Astrocyte of the cerebellum (primary cell): Measurements from ENCODE around the gene JPT1.

Source experiments
- DNase-seq: peaks from one replicate; pipeline ENCODE4 v3.0.0-alpha.2; 2011; ENCODE audit warnings: low read depth
- H3K4me3 ChIP-seq: 2 replicates; pipeline ENCODE4 v1.5.1; 2011; ENCODE audit warnings: mild to moderate bottlenecking, low read depth, low read length, moderate library complexity
- in situ Hi-C: cut with HindIII; loops from 2 replicates; pipeline ENCODE4 v1.10.0; 2017; ENCODE audit warnings: low sequenced_read_pairs
- TF ChIP-seq, protein P1 (sequence below): IDR thresholded peaks from 2 replicates; pipeline ENCODE4 v1.5.1; 2012; ENCODE audit warnings: low read length, low read depth, moderate library complexity, mild to moderate bottlenecking; ENCODE audit errors: missing control alignments

Gene JPT1

DNA sequence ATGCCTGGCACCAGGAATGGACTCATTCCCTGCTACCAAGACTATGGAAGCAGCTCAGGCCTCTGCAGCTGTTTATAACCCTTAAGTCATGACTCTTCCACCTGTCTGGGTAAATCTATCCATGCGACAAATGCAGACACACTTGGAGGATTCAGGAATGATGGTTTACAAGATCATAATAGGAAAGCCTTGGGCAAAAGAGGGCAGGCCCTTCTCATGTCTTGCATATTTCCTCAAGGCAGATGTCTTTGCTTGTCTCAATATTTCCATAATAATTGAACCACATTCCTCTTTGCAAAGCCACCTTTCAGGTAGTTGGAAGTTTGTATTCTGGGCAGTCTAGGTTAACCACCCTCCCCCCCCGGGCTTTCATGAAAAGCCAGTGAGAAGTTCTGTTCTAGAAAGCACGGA lies 884 bp upstream of the JPT1 start:
- DNase-seq: no peak
- TF ChIP-seq, protein P1, sequence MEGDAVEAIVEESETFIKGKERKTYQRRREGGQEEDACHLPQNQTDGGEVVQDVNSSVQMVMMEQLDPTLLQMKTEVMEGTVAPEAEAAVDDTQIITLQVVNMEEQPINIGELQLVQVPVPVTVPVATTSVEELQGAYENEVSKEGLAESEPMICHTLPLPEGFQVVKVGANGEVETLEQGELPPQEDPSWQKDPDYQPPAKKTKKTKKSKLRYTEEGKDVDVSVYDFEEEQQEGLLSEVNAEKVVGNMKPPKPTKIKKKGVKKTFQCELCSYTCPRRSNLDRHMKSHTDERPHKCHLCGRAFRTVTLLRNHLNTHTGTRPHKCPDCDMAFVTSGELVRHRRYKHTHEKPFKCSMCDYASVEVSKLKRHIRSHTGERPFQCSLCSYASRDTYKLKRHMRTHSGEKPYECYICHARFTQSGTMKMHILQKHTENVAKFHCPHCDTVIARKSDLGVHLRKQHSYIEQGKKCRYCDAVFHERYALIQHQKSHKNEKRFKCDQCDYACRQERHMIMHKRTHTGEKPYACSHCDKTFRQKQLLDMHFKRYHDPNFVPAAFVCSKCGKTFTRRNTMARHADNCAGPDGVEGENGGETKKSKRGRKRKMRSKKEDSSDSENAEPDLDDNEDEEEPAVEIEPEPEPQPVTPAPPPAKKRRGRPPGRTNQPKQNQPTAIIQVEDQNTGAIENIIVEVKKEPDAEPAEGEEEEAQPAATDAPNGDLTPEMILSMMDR: no peak
- in situ Hi-C loops: no loop called here
- no peak overlapping the region for H3K4me3 ChIP-seq

DNA sequence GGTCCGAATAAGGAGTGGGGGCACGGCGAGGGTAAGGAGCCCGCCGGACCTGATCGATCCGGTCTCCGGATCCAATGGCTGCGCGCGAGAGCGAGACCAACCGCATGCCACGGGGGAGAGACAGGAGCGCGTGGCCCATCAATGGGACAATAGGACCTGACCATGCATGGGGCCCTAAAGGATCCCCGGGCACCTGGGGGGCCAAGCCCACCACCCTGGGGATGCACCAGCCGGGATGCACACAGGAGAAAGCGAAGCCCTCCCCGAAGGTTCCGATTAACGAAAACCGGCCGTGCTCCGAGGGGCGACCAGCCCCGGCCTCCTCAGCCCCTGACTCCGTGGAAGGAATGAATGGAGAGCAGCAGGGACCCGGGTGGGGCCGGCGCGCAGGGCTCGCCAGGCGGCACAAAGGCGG lies 525 bp downstream of the JPT1 start:
- DNase-seq: no peak
- in situ Hi-C loops: no loop called here
- TF ChIP-seq, protein P1: no peak
- H3K4me3 ChIP-seq: peak overlapping the region; percentile 95

DNA sequence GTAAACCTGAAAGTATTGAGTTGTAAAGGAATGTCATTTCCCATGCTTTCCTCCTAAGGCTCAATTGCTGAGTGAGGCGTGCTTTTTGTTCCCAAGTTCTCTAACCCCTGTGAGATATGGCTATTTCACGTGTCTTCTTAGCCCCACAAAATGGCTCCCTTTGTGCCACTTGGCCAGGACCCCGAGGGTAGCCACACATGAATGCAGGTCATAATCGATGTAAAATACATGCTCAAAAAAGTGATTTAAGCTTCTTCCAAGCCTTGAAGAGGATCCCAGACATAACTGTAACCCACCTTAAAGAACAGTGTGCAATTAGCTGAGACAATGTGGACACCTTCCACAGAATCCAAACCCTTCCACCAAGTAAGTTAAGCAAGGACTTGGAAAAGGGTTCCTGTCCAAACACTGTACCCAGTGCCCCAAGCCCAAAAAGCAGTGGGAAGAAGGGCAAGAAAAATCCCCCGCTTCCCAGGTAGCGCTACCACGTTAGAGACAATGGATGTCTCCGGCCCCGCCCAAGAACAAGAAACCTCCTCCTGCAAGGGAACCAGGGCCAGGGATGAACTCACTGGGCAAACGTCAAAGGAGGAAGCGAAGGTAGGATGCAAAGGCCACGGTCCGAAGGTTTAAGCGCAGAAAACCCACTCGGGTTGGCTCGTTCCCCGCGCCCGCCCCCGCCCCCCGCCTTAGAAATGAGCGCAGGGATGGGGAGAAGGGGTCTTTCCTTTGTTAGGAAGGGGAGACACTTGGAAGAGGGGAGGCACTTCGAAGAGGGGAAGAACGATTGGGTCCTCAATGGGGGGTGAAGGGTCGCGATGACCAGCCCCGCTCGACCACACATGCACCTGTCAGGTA lies 1.2 kb downstream of the JPT1 start:
- TF ChIP-seq, protein P1: no peak
- in situ Hi-C loops: no loop called here
- DNase-seq: no peak
- peak overlapping the region; percentile 95 for H3K4me3 ChIP-seq

DNA sequence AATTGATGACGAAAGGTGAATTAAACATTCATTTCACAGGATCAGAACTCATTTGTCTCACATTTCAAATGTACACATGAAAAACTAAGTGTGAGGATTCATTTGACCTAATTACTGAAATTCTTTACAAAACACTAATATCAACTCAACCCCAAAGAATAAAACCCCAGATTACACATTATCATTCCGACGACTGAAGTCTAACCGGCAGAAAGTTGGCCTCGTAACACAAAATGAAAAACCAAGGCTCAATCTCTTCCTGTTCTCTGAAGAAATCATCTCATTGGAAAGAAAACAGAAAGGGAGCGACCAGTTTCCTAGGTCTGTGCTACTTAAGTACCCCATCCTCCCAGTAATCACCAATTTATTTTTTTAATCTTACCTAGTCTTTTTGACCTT lies 1.8 kb downstream of the JPT1 start:
- H3K4me3 ChIP-seq: peak overlapping the region; percentile 95
- no peak for DNase-seq
- TF ChIP-seq, protein P1: no peak
- in situ Hi-C loops: no loop called here

DNA sequence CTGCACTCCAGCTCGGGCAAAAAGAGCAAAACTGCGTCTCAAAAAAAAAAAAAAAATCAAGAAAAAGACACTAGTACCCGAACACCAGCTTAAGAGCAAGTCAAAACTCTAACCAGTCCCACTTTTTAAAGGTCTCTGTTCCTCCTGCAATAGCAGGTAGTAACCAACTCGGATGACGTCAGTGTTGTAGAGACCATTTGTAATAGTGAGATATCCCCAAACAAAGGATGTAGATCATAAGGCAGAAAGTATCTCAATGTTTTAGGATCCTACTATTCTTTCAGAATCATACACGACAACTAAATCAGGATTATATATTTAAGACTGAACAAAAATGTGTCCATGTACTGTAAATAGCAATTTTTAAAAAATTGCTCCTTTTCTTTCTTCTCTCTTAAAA lies 2.4 kb downstream of the JPT1 start:
- in situ Hi-C loops: no loop called here
- TF ChIP-seq, protein P1: no peak
- H3K4me3 ChIP-seq: peak overlapping the region; percentile 95
- no peak for DNase-seq

DNA sequence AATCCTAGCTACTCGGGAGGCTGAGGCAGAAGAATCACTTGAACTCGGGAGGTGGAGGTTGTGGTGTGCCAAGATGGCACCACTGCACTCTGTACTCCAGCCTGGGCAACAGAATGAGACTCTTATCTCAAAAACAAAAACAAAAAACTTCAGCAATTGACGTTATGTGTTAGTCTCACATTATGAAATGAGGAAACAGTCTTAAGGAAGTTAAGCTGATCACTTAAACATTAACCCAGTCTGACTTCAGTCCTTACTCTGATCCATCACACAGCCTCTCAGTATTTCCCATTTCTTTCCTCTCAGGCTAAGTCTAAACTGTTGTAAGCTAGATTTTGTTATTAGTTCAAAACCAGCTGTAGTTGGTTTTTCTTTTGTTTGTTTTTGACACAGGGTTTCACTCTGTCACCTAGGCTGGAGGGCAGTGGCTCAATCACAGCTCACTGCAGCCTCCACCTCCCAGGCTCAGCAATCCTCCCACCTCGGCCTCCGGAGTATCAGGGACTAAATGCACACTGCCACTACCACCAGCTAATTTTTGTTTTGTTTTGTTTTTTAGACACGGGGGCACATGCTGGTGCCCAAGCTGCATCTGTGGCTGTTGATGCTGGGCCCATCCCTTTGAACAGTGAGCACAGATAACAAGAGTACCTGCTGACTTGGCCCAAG lies 6.3 kb downstream of the JPT1 start:
- no peak overlapping the region for H3K4me3 ChIP-seq
- TF ChIP-seq, protein P1: no peak
- no peak for DNase-seq
- in situ Hi-C loops: no loop called here
